ENCODE results near the gene PNPLA1. TPM values are rescaled to one million over a fixed set of nuclear protein-coding genes. Genes with fewer than 3 reads are reported as not detected.
"Not testable (repeated sequence)": the region's sequence is repeated elsewhere in the genome, so short reads cannot be mapped to it uniquely, and the experiment has no call there.

PNPLA1 gene
- total RNA-seq, 2 experiments from 2014 or later = not detected

GRCh38 chr6:36329798-36330291, 60.0 kb downstream of the PNPLA1 start:
- CTCF ChIA-PET = interaction anchor here (1.4 kb wide), 1 partner anchor 12 kb away, joined by 7 read pairs; no protein-coding TSS in a partner anchor

GRCh38 chr6:36330366-36330765, 60.5 kb downstream of the PNPLA1 start:
- CTCF ChIA-PET = interaction anchor here (1.4 kb wide), 1 partner anchor 11 kb away, joined by 7 read pairs; no protein-coding TSS in a partner anchor
- POLR2A ChIA-PET = no interaction called here

More at GRCh38 chr6:36329798-36330291, 60.0 kb downstream of the PNPLA1 start:
- POLR2A ChIA-PET = no interaction called here

- CTCF ChIA-PET = interaction anchor here (1.4 kb wide), 1 partner anchor 10 kb away, joined by 7 read pairs; no protein-coding TSS in a partner anchor
Measured at GRCh38 chr6:36331381-36331780, 61.5 kb downstream of the PNPLA1 start.

GRCh38 chr6:36333171-36333895, 63.5 kb downstream of the PNPLA1 start:
- CTCF ChIA-PET = interaction anchor here (1.0 kb wide), 1 partner anchor 31 kb away, joined by 4 read pairs; no protein-coding TSS in a partner anchor
- POLR2A ChIA-PET = no interaction called here

More at GRCh38 chr6:36331381-36331780, 61.5 kb downstream of the PNPLA1 start:
- POLR2A ChIA-PET = no interaction called here

- CTCF ChIA-PET = interaction anchor here (1.0 kb wide), 1 partner anchor 31 kb away, joined by 4 read pairs; no protein-coding TSS in a partner anchor
- POLR2A ChIA-PET = no interaction called here
Measured at GRCh38 chr6:36333931-36334725, 64.3 kb downstream of the PNPLA1 start.

GRCh38 chr6:36334832-36335459, 65.1 kb downstream of the PNPLA1 start:
- POLR2A ChIA-PET = no interaction called here

GRCh38 chr6:36335465-36336207, 65.8 kb downstream of the PNPLA1 start:
- ChIA-PET POLR2A (no interaction called here), CTCF (no interaction called here)

More at GRCh38 chr6:36334832-36335459, 65.1 kb downstream of the PNPLA1 start:
- CTCF ChIA-PET = no interaction called here

- ChIA-PET POLR2A (no interaction called here), CTCF (no interaction called here)
Measured at GRCh38 chr6:36336208-36336710, 66.4 kb downstream of the PNPLA1 start.

GRCh38 chr6:36336779-36337241, 67.0 kb downstream of the PNPLA1 start, which contains the start of gene BNIP5:
TSS of gene BNIP5 (minus strand) at chr6:36336888. CDS start at chr6:36330690, 6,198 bp downstream.
- CTCF ChIA-PET = no interaction called here
- POLR2A ChIA-PET = no interaction called here

GRCh38 chr6:36337814-36338213, 68.0 kb downstream of the PNPLA1 start:
- ChIA-PET CTCF (interaction anchor here (0.6 to 0.7 kb wide), 3 partner anchors 20 to 445 kb away, joined by 3 read pairs; no protein-coding TSS in a partner anchor), POLR2A (no interaction called here)

- POLR2A ChIA-PET = not testable (repeated sequence)
- CTCF ChIA-PET = interaction anchor here (0.7 kb wide), 2 partner anchors 86 to 445 kb away, joined by 3 read pairs; no protein-coding TSS in a partner anchor
Measured at GRCh38 chr6:36338223-36338622, 68.4 kb downstream of the PNPLA1 start.

GRCh38 chr6:36339146-36339545, 69.3 kb downstream of the PNPLA1 start:
- ChIA-PET CTCF (no interaction called here), POLR2A (no interaction called here)

GRCh38 chr6:36340306-36340617, 70.4 kb downstream of the PNPLA1 start:
- CTCF ChIA-PET = interaction anchor here (1.0 to 2.0 kb wide), 8 partner anchors 12 to 44 kb away, joined by 3 to 14 read pairs (median 6); no protein-coding TSS in a partner anchor
- POLR2A ChIA-PET = no interaction called here

- ChIA-PET POLR2A (interaction anchor here (0.7 kb wide), 1 partner anchor 24 kb away, joined by 3 read pairs; no protein-coding TSS in a partner anchor), CTCF (interaction anchor here (0.6 to 2.0 kb wide), 18 partner anchors 10 to 419 kb away, joined by 3 to 14 read pairs (median 4); no protein-coding TSS in a partner anchor)
Measured at GRCh38 chr6:36340618-36341454, 71.0 kb downstream of the PNPLA1 start.

GRCh38 chr6:36343109-36343680, 73.3 kb downstream of the PNPLA1 start:
- POLR2A ChIA-PET = no interaction called here
- CTCF ChIA-PET = no interaction called here

- ChIA-PET POLR2A (interaction anchor here (0.6 kb wide), 1 partner anchor 109 kb away, joined by 3 read pairs; no protein-coding TSS in a partner anchor), CTCF (no interaction called here)
Measured at GRCh38 chr6:36345681-36346466, 76.0 kb downstream of the PNPLA1 start.

Data from activated CD8-positive, alpha-beta memory T cell treated with anti-CD3 and anti-CD28 coated beads for 36 hours (primary cell).